Measurements from ENCODE around the gene CAMK4. TPM values are rescaled to one million over a fixed set of nuclear protein-coding genes. Genes with fewer than 3 reads are reported as not detected.

CAMK4 gene
- total and polyA plus RNA-seq, 2 of the 8 experiments (the other 6 are each of a cell fraction or from before 2014, with no cell fraction given), result 1.8 to 8.3 TPM

DNA sequence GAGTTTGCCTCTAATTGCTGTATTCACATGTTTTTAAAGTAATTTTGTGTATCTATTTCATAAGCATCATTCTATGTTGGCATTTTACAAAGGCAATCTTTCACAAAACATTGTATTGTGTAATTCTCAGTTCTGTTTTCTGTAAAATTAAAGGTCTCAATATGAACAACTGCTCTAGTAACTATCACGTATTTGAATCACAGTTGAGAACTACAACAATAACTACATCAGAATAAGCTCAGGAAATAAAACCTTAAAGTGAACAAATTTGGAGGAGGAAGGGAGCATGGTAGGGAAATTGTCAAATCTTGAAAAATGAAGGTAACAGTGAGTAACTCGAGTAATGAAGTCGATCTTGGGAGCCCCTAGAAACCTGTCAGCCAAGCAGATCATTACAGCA, 22.5 kb upstream of the CAMK4 start (continued):
- TF ChIP-seq, protein P1, sequence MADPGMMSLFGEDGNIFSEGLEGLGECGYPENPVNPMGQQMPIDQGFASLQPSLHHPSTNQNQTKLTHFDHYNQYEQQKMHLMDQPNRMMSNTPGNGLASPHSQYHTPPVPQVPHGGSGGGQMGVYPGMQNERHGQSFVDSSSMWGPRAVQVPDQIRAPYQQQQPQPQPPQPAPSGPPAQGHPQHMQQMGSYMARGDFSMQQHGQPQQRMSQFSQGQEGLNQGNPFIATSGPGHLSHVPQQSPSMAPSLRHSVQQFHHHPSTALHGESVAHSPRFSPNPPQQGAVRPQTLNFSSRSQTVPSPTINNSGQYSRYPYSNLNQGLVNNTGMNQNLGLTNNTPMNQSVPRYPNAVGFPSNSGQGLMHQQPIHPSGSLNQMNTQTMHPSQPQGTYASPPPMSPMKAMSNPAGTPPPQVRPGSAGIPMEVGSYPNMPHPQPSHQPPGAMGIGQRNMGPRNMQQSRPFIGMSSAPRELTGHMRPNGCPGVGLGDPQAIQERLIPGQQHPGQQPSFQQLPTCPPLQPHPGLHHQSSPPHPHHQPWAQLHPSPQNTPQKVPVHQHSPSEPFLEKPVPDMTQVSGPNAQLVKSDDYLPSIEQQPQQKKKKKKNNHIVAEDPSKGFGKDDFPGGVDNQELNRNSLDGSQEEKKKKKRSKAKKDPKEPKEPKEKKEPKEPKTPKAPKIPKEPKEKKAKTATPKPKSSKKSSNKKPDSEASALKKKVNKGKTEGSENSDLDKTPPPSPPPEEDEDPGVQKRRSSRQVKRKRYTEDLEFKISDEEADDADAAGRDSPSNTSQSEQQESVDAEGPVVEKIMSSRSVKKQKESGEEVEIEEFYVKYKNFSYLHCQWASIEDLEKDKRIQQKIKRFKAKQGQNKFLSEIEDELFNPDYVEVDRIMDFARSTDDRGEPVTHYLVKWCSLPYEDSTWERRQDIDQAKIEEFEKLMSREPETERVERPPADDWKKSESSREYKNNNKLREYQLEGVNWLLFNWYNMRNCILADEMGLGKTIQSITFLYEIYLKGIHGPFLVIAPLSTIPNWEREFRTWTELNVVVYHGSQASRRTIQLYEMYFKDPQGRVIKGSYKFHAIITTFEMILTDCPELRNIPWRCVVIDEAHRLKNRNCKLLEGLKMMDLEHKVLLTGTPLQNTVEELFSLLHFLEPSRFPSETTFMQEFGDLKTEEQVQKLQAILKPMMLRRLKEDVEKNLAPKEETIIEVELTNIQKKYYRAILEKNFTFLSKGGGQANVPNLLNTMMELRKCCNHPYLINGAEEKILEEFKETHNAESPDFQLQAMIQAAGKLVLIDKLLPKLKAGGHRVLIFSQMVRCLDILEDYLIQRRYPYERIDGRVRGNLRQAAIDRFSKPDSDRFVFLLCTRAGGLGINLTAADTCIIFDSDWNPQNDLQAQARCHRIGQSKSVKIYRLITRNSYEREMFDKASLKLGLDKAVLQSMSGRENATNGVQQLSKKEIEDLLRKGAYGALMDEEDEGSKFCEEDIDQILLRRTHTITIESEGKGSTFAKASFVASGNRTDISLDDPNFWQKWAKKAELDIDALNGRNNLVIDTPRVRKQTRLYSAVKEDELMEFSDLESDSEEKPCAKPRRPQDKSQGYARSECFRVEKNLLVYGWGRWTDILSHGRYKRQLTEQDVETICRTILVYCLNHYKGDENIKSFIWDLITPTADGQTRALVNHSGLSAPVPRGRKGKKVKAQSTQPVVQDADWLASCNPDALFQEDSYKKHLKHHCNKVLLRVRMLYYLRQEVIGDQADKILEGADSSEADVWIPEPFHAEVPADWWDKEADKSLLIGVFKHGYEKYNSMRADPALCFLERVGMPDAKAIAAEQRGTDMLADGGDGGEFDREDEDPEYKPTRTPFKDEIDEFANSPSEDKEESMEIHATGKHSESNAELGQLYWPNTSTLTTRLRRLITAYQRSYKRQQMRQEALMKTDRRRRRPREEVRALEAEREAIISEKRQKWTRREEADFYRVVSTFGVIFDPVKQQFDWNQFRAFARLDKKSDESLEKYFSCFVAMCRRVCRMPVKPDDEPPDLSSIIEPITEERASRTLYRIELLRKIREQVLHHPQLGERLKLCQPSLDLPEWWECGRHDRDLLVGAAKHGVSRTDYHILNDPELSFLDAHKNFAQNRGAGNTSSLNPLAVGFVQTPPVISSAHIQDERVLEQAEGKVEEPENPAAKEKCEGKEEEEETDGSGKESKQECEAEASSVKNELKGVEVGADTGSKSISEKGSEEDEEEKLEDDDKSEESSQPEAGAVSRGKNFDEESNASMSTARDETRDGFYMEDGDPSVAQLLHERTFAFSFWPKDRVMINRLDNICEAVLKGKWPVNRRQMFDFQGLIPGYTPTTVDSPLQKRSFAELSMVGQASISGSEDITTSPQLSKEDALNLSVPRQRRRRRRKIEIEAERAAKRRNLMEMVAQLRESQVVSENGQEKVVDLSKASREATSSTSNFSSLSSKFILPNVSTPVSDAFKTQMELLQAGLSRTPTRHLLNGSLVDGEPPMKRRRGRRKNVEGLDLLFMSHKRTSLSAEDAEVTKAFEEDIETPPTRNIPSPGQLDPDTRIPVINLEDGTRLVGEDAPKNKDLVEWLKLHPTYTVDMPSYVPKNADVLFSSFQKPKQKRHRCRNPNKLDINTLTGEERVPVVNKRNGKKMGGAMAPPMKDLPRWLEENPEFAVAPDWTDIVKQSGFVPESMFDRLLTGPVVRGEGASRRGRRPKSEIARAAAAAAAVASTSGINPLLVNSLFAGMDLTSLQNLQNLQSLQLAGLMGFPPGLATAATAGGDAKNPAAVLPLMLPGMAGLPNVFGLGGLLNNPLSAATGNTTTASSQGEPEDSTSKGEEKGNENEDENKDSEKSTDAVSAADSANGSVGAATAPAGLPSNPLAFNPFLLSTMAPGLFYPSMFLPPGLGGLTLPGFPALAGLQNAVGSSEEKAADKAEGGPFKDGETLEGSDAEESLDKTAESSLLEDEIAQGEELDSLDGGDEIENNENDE (IDR thresholded peaks at IDR 0.05; ENCODE audit: insufficient replicate concordance, low read length), result no peak
- no peak for TF ChIP-seq SAP30 (IDR thresholded peaks at IDR 0.05; ENCODE audit: insufficient read depth, insufficient replicate concordance, low read length)
- no peak for TF ChIP-seq SP2 (IDR thresholded peaks at IDR 0.05; ENCODE audit: low read length)
- TF ChIP-seq ATF3 (IDR thresholded peaks at IDR 0.05; ENCODE audit: insufficient read depth, low read depth, low read length), result no peak
- no peak for TF ChIP-seq GABPA (IDR thresholded peaks at IDR 0.05; ENCODE audit: borderline replicate concordance, insufficient read depth, low read length)
- no peak for TF ChIP-seq ZNF274 (IDR thresholded peaks at IDR 0.05; ENCODE audit: borderline replicate concordance, extremely low read depth, low read length)

Data from H1 (cell line).